ENCODE results near the gene PALM.

GRCh38 chr19:743168-743687 lies 34.5 kb downstream of the PALM start:
- TF ChIP-seq CTCF (IDR thresholded peaks at IDR 0.05; ENCODE audit: insufficient read depth, low read depth, low read length) (no peak), EZH2 (IDR thresholded peaks at IDR 0.05; ENCODE audit: insufficient read depth, low read length) (no peak)
